ENCODE data around the gene ZCCHC3.
A peak's percentile ranks its signal among the peaks of the same experiment; 100 is the strongest.
"Not testable (repeated sequence)": the region's sequence is repeated elsewhere in the genome, so short reads cannot be mapped to it uniquely, and the experiment has no call there.

ZCCHC3 gene

GRCh38 chr20:313948-314347, 16.6 kb downstream of the ZCCHC3 start:
- DNase-seq, result no peak

- no peak for DNase-seq
Measured at GRCh38 chr20:316316-317068, 19.1 kb downstream of the ZCCHC3 start.

- peak; percentile 97 to 98 (median 97) for DNase-seq
Measured at GRCh38 chr20:324177-325044, 27.0 kb downstream of the ZCCHC3 start.

- peak; percentile 97 to 98 (median 98) for DNase-seq
Measured at GRCh38 chr20:325045-325888, 27.9 kb downstream of the ZCCHC3 start, which contains the start of gene SOX12. TSS of gene SOX12 (plus strand) at chr20:325552. CDS start at chr20:325925, 373 bp downstream.

- peak; percentile 54 to 88 (median 86) for DNase-seq
Measured at GRCh38 chr20:325889-326644, 28.7 kb downstream of the ZCCHC3 start.

- peak in 1 of 3 experiments; percentile 76 for DNase-seq
Measured at GRCh38 chr20:326645-327185, 29.3 kb downstream of the ZCCHC3 start.

GRCh38 chr20:327186-328026, 30.0 kb downstream of the ZCCHC3 start:
- peak; percentile 91 to 96 (median 93) for DNase-seq

- DNase-seq, result no peak
Measured at GRCh38 chr20:328027-328974, 30.9 kb downstream of the ZCCHC3 start.

- no peak for DNase-seq
Measured at GRCh38 chr20:328975-329695, 31.8 kb downstream of the ZCCHC3 start.

GRCh38 chr20:329851-330232, 32.5 kb downstream of the ZCCHC3 start:
- DNase-seq, result peak in 2 of 3 experiments; percentile 43 to 75

- peak; percentile 50 to 83 (median 72) for DNase-seq
Measured at GRCh38 chr20:330233-331149, 33.1 kb downstream of the ZCCHC3 start.

GRCh38 chr20:334578-334977, 37.2 kb downstream of the ZCCHC3 start:
- no peak for DNase-seq

GRCh38 chr20:336040-336439, 38.7 kb downstream of the ZCCHC3 start:
- not testable (repeated sequence) for DNase-seq

- DNase-seq, result no peak
Measured at GRCh38 chr20:341682-342081, 44.3 kb downstream of the ZCCHC3 start.

GRCh38 chr20:343107-343506, 45.7 kb downstream of the ZCCHC3 start:
- DNase-seq, result no peak

GRCh38 chr20:346033-346639, 48.8 kb downstream of the ZCCHC3 start:
- no peak for DNase-seq

GRCh38 chr20:346640-347316, 49.4 kb downstream of the ZCCHC3 start, which contains the start of gene NRSN2:
TSS of gene NRSN2 (plus strand) at chr20:347111. CDS start at chr20:349644, 2,533 bp downstream.
- peak; percentile 79 to 88 (median 81) for DNase-seq

Data from NCI-H1417 (cell line).